Ammon's horn (tissue), 1 donor: Measurements from ENCODE around the gene SAFB2.
A peak's percentile ranks its signal among the peaks of the same experiment; 100 is the strongest.

Experiments
- DNase-seq: peaks from one replicate; pipeline ENCODE4 v3.0.0-alpha.2; 2016; ENCODE audit warnings: low spot score

Gene SAFB2

GRCh38 chr19:5607318-5608275, 15.0 kb downstream of the SAFB2 start:
- no peak for DNase-seq

DNA sequence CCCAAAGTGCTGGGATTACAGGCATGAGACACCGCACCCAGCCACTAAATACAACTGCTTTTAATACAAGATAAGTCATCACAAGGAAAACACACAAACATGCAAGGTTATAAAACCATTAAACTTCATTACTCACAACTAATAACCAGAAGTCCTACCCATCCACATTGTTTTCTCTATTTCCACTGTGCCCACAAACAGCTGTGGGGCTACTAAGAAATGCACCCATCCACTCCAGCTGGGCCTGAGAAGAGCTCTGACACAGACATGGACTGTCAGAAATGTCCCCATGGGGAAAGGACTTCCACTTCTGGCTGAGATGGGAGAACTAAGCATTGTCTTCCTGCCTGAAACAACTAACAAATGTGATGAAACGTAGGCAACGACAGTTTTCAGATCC, 17.2 kb downstream of the SAFB2 start:
- no peak for DNase-seq

- no peak for DNase-seq
Measured at GRCh38 chr19:5603626-5604025, 18.9 kb downstream of the SAFB2 start.

GRCh38 chr19:5600797-5601196, 21.8 kb downstream of the SAFB2 start:
- no peak for DNase-seq

GRCh38 chr19:5595745-5596144, 26.8 kb downstream of the SAFB2 start:
- no peak for DNase-seq

DNA sequence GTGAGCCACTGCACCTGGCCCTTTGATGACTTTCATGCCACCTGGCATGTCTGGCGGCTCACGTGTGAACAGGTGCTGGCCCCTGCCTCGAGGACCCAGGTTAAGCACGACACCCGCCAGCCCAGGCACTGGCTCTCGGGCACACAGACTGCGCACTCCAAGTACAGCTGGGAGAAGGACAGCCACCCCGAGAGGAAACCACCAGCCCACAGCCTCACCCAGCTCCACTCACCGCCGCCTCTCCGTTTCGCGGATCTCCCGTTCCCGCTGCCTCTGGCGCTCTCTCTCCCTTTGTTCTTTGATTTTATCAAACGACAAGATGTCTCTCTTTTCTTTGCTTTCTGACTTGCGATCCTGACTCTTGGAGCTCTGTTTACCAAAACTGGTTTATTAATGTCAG, 27.4 kb downstream of the SAFB2 start:
- DNase-seq = no peak

GRCh38 chr19:5594521-5594950, 28.0 kb downstream of the SAFB2 start:
- DNase-seq = no peak

DNA sequence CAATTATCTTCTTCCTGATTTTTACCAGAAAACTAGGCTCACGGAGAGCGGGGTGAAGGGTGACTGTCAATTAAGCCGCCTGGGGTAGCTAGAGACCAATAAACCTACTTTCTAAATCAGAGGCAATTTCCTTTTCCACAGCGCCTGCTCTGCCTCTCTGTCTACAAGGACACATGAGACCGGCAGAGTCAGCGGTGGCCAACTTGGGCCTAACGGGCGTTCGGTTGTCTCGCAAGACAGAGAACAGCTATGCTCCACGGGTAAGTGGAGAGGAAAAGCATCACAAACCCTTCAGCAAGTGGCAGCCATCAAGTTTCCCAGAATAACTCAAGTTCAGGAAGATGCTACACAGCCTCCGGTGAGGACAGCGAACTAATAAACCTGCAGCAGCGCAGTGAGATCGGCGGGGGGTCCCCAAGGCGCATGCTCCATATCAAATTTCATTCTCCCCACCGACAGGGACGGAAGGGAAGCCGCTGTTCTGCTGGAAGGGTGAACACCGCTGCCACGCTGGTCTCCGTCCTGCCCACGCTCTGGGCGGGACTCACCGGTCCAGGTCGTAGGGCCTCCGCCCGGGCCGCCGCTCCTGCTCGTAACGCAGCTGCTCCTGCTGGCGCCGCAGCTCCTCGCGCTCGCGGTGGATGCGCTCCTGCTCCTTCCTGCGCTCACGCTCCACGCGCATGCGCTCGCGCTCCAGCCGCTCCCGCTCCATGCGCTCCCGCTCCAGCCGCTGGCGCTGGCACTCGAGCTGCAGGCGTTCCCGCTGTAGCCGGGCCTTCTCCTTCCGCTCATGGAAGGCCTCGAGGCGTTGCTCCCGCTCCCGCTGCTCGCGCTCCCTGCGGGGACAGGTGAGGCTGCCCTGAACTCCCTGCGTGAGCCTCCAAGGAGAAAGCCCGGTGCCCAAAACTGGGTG, 29.0 kb downstream of the SAFB2 start:
- DNase-seq = no peak

- DNase-seq = no peak
Measured at GRCh38 chr19:5592531-5593342, 29.8 kb downstream of the SAFB2 start.

DNA sequence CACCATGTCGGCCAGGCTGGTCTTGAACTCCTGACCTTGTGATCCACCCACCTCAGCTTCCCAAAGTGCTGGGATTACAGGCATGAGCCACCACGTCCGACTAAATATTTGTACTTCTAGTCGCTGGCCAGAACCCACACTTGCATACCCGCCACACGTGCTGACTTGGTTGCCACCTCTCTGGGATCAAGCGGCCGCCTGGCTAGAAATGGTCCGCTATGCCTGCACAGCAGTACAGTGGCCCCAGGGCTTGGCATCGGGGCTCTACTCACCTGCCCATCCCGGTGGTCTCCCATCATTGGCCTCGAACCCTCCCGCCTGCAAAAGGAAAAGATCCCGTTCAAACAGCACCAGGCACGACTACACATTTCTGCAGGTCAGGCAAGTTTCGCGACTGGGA, 31.1 kb downstream of the SAFB2 start:
- DNase-seq = no peak

DNA sequence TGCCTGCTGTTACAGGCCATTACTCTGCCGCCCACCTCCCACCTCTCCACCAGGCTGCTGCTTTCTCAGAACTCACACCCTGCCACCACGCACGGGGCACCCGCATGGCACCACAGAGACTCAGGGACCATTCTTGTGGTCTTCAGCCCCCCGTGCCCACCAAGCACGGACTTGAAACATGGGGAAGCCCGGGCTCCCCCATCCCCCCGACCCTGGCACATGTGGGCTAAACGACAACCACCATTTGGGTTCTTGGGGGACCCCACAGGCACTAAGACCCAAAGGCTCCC, 31.8 kb downstream of the SAFB2 start:
- no peak for DNase-seq

- no peak for DNase-seq
Measured at GRCh38 chr19:5590151-5590864, 32.3 kb downstream of the SAFB2 start.

GRCh38 chr19:5588906-5589676, 33.5 kb downstream of the SAFB2 start:
- no peak for DNase-seq

DNA sequence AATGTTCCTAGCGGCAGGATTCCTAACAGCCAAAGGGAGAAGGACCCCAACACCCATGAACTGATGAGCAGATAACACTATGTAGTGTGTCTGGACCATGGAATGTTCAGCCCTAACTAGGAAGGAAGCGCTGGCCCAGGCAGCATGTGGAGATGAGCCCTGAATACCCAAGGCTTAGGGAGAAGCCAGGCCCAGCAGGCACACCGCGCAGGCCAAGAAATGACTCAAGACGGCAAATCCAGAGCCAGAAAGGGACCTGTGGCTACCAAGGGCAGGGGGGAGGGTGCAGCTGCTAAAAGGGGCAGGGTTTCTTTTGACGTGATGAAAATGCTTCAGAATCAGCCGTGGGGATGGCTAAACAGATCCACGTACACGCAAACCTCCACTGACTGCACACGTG, 34.1 kb downstream of the SAFB2 start:
- peak; percentile 48 for DNase-seq

- no peak for DNase-seq
Measured at GRCh38 chr19:5587661-5588060, 34.9 kb downstream of the SAFB2 start.

- DNase-seq = no peak
Measured at GRCh38 chr19:5587071-5587455, 35.5 kb downstream of the SAFB2 start.

DNA sequence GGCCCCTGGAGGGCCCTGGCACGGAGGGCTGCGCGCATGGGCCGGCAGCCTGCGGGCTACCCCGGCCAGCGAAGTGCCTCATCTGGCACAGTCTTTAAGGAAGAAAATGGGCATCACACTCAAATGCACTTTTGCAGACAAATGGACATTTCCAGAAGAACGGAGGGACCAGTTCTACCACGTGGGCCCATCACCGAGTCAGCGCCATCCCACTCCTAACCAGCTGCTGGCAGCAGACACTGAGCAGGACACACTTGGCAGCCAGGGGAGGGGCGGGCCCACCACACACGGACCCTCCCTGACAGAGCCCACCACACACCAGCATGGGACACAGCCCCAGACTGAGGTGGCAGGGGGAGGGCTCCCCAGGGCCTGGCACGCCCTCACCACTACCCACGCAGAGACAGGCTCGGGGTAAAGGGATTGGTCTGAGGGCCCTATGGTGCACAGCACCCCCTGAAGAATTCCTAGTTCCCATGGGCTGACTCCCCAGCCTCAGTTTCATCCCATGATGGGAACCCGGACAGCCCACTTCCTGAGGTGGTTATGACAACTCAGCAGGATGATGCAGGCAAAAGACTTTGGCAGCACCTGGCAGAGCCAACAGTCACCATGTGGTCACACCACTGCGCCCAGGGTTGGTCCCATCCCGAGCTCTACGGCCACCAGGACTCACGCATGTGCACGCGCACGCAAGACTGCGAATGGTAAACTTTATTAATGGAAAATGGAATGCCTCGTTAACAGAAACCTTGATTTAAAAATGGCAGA, 36.1 kb downstream of the SAFB2 start:
- no peak for DNase-seq

DNA sequence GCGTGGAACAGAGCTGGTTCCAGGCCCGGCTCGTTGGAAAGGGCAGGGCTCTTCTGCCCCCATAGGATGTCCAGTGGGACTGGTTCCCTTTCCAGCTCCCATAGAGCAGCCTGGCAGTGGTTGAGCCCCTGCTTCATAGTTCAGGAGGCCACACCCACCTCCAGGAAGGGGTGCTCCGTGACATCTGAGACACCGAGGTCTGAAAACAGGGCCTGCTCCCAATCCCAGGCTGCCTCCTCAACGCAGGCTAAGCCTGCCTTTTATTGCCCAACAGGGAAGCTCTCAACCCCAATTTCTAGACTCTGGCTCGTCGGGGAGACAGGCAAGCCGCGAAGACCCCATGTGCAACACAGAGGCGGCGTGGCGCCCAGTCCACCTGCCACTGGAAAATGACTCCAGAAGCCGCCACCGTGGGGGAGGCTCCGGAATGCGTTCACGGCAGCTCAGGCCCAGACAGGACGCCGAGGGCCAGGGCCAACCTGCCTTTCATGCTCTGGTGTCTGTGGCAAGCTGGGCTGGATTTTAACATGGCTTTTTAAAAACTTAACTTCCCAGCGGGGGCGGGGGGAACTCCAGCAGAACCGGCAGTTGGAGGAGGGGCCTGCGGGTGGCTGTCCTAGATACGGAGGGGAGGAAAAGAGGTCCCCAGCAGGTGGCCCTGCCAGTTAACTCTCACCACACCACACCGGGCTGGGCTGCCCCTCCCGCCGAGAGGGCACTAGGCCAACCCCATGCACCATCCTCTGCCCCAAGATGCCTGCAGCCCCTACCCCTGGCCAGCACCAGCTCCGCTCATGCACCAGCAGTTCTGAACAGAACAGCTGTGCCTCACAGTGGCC, 36.9 kb downstream of the SAFB2 start:
- peak; percentile 56 for DNase-seq

DNA sequence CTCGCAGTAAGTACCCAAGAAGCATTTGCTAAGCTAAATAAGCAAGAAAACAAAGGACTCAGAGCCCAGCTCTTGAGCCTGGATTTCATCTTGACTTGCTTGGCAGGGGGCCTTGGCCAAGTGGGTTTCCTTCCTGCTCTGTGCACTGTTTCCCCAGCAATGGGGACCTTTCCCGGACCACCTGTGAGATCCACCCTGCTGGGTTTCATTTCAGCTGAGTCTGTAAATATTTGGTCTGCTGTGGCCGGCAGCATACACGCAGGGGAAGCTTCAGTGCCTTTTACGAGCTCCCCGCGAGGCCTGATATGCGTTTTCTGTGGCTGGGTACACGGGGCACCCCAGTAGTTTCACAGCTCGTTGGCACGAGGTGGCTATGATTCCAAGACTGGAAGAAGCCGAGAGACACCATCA, 42.4 kb downstream of the SAFB2 start:
- DNase-seq = no peak
